Muscle layer of colon (tissue), 2 donors: ENCODE results near the gene PCDHA1.

ENCODE experiments used
- H3K27ac ChIP-seq: one replicate; pipeline ENCODE4 v1.7.0; 2013; ENCODE audit warnings: low read depth, mild to moderate bottlenecking, low read length, moderate library complexity
- H3K27me3 ChIP-seq, 2 donors: one replicate each; pipeline ENCODE4 v1.7.0; 2013; ENCODE audit warnings: low read length in 2 of 2, mild to moderate bottlenecking in 2 of 2; ENCODE audit not compliant: insufficient read depth in 2 of 2, control insufficient read depth in 1 of 2
- H3K36me3 ChIP-seq: one replicate; pipeline ENCODE4 v1.7.0; 2013; ENCODE audit warnings: mild to moderate bottlenecking, low read length; ENCODE audit not compliant: insufficient read depth
- H3K4me1 ChIP-seq: one replicate; pipeline ENCODE4 v1.7.0; 2013; ENCODE audit warnings: mild to moderate bottlenecking, low read length; ENCODE audit not compliant: insufficient read depth
- H3K4me3 ChIP-seq, 2 donors: one replicate each; pipeline ENCODE4 v1.7.0; 2013; ENCODE audit warnings: low read length in 2 of 2, low read depth in 1 of 2, mild to moderate bottlenecking in 1 of 2, moderate library complexity in 1 of 2
- H3K9ac ChIP-seq: one replicate; pipeline ENCODE4 v1.7.0; 2013; ENCODE audit warnings: low read length
- H3K9me3 ChIP-seq: one replicate; pipeline ENCODE4 v1.7.0; 2013; ENCODE audit warnings: mild to moderate bottlenecking, low read length
- donor health status: abdominal sarcoma.
- donor health status: Adenocarcinoma of cecum.

Gene PCDHA1

DNA sequence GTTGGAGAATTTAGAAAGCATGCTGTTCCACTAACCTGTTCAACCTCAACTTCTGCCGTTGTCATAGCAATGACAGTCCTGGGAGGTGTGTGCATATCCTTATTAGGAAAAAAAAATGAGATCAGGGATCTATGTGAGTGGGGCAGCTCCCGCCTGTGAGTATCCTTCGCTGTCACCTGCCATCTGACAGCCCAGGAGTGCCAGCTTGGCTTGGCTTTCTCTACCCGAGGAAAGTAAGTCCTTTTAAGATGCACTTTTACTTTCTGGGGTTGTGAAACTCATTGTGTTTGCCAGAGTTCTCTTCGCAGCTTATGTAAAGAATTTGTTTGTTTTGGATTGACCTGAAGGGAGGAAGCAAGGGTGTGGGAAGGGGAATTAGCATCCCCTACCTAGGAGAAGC, 202.2 kb downstream of the PCDHA1 start:
- H3K4me1 ChIP-seq, result no peaks in the 10 kb centered on the region
- H3K36me3 ChIP-seq, result no peaks in the 10 kb centered on the region
- no peaks in the 10 kb centered on the region for H3K27me3 ChIP-seq
- no peak overlapping the region for H3K27ac ChIP-seq
- no peaks in the 10 kb centered on the region for H3K9me3 ChIP-seq
- H3K9ac ChIP-seq, result no peak overlapping the region
- no peak overlapping the region for H3K4me3 ChIP-seq

DNA sequence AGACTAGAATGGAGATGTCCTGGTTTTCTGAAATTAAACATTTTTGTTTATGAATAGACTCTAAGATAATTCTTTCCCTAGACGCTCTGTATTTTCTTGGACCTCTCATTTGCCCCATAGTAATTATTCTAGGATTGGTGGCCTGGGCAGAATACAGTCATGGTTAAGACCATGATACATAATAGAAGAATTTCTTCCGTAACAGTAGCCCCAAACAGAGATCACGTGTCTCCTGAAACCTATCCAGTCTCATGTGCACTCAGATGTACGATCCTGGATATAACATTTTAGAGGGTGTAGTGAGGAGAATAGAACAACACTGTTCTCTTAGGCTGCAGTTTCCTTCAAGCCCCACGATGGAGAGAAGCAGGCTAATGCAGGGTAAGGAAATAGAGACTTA, 202.7 kb downstream of the PCDHA1 start:
- Histone ChIP-seq H3K9me3 (no peaks in the 10 kb centered on the region), H3K27ac (no peak overlapping the region), H3K9ac (no peak overlapping the region), H3K36me3 (no peaks in the 10 kb centered on the region), H3K4me1 (no peaks in the 10 kb centered on the region), H3K27me3 (no peaks in the 10 kb centered on the region), H3K4me3 (no peak overlapping the region)

DNA sequence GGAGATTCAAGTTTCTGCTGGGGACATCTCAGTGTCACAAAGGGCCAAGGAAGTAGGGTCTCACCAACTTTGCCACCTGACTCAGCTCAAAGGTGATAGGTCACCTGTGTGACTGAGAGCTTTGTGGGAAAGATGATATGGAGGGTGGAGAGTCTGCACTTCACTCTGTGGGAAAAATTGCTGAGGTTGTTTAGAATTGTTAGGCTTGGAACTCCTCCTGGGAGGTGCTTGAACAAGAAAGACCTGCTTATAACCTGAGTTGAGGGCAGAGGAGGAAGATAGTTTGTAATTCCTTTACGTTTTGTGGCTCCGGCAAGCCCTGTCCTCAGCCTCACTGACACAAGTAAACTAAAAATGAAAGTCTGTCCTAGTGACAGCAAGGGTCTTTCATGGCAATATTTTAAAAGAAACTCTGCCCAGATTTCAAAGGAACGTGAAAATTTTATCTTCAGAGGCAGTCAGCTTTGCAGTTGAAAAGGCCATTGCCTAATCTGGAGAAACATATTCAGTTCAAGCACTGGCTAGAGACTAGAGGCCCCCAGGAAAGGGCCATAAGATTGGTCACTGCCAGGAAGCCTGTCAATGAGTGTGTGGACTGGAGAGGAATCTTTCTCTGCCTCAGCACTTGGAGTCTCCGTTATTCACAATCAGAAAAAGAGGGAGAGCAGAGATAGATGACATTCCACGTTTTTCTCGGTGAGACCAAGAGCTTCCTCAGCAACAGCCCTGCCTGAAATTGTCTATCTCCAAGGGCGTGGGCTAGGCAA, 203.5 kb downstream of the PCDHA1 start:
- no peaks in the 10 kb centered on the region for H3K9me3 ChIP-seq
- H3K27ac ChIP-seq, result no peak overlapping the region
- H3K36me3 ChIP-seq, result no peaks in the 10 kb centered on the region
- H3K4me3 ChIP-seq, result no peak overlapping the region
- H3K9ac ChIP-seq, result no peak overlapping the region
- H3K4me1 ChIP-seq, result no peaks in the 10 kb centered on the region
- H3K27me3 ChIP-seq, result no peaks in the 10 kb centered on the region

DNA sequence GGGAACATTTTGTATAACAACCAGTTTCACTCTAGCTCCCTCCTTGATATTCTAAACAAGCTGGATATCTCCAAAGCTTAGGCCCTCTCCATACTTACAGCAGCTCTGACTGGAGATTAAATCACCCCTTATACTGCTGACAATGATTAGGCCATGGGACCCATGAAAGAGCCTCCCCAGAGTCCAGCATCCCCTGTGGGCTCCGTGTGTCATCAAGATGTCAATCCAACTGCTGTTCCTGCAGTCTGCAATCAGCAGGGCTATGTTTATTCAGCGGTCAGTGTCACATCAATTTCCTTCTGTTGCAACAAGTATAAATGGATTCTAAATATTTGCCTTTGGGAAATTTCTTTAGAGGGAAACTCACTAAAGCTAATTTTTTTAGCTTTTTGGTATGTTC, 206.9 kb downstream of the PCDHA1 start:
- no peaks in the 10 kb centered on the region for H3K9me3 ChIP-seq
- no peaks in the 10 kb centered on the region for H3K4me1 ChIP-seq
- H3K4me3 ChIP-seq, result no peak overlapping the region
- H3K27me3 ChIP-seq, result no peaks in the 10 kb centered on the region
- no peak overlapping the region for H3K9ac ChIP-seq
- H3K27ac ChIP-seq, result no peak overlapping the region
- H3K36me3 ChIP-seq, result no peaks in the 10 kb centered on the region

DNA sequence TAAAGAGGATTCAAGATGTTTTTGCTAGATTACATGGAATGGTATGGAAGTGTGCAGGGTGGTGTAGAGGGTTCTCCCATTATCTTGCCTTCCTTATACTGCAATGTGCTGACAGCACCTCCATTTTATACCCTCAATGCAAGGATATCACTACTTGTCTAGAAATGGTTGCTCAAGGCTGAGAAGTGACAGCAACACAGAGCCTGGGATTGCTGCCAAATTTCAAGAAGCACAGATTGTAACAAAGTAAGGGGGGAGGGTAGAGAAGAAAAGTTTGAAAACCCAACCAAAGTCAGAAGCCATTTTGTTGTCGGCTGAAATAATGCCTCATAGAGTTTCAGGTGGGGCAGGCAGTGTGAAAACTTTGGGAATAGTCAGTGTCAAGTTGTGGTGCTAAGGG, 210.1 kb downstream of the PCDHA1 start:
- no peak overlapping the region for H3K27ac ChIP-seq
- no peaks in the 10 kb centered on the region for H3K27me3 ChIP-seq
- no peaks in the 10 kb centered on the region for H3K36me3 ChIP-seq
- H3K9ac ChIP-seq, result no peak overlapping the region
- no peaks in the 10 kb centered on the region for H3K4me1 ChIP-seq
- H3K9me3 ChIP-seq, result no peaks in the 10 kb centered on the region
- H3K4me3 ChIP-seq, result no peak overlapping the region

DNA sequence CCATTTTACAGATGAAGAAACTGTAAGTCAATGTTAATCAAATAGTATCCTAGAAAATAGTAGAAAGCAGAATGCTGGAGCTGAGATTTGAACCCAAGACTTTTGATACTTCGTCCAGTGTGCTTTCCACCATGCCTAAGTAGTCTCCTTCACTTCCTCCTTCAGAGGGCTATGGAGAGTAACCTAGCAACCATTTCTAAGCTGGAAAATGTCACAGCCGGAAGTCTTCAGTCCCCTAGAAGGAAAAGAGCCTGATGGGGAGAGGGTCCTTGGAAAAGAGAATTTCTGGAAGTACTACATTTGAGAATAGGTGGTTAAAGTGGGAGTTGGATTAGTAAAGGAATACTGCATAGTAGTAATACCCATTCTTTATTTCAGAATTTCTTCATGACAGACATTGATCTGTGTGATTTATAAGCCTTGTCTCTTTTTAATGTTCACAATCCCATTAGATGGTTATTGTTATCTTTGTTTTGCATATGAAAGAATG, 213.0 kb downstream of the PCDHA1 start:
- Histone ChIP-seq H3K4me1 (peaks cover 11% of the 10 kb centered on the region), H3K27ac (no peak overlapping the region), H3K27me3 (no peaks in the 10 kb centered on the region), H3K4me3 (no peak overlapping the region), H3K9ac (no peak overlapping the region), H3K9me3 (no peaks in the 10 kb centered on the region), H3K36me3 (no peaks in the 10 kb centered on the region)

DNA sequence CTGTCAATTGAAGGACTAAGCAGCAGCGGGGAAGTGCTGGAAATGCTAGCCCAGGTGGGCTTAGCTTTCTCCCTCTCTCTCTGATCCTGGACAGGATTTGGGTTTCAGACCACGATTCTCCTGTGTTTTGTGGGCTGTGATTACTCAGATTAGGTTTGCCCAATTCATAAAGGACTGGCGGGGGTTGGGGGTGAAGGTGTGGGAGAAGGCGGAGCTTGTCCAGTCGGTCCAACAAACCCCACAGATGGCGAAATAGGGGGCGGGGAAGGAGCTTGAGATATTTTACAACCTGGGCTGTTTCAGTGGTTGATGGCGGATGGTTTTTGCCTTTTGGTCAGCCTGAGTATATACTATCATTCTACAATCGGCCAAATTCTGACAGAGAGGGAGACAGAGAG, 215.5 kb downstream of the PCDHA1 start:
- Histone ChIP-seq H3K4me1 (peaks cover 11% of the 10 kb centered on the region), H3K27me3 (no peaks in the 10 kb centered on the region), H3K9me3 (no peaks in the 10 kb centered on the region), H3K4me3 (no peak overlapping the region), H3K9ac (no peak overlapping the region), H3K27ac (no peak overlapping the region), H3K36me3 (no peaks in the 10 kb centered on the region)

DNA sequence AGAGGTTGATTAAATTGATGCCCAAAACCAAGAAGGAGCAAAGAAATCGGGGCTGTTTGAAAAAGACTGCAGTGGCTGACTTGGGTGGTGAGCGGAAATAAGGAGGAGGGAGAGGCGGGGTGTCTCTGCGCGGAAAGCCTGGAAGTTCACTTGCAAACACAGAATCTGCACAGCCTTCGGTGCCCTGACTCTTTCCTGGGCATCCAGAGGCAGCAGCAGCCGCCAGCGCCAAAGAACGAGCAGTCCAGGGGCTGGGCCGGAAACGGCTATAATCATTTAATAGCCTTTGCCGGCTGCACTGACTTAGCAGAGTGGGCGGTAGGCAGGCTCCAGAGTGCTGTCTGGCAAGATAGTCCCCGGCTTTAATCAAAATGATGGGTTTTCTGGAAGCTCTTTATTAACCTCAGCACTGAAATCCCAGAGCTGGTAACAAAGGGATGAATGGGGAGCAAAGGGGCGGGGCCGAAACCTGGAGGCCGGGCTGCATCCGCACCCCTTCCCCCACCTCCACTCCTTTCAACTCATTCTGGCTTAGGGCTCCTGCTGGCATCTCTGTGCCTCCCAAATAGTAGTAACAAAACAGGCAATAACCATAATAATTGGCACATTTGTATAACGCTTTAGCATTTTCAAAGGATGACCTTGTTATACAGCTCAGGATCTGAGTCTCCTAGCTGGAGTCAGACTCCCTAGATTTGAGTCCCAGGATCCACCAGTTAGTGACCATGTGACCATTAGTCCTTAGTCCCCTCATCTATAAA, 216.1 kb downstream of the PCDHA1 start:
- no peaks in the 10 kb centered on the region for H3K27me3 ChIP-seq
- H3K36me3 ChIP-seq, result no peaks in the 10 kb centered on the region
- H3K4me3 ChIP-seq, result no peak overlapping the region
- H3K27ac ChIP-seq, result no peak overlapping the region
- H3K9ac ChIP-seq, result no peak overlapping the region
- peaks cover 11% of the 10 kb centered on the region for H3K4me1 ChIP-seq
- H3K9me3 ChIP-seq, result no peaks in the 10 kb centered on the region

DNA sequence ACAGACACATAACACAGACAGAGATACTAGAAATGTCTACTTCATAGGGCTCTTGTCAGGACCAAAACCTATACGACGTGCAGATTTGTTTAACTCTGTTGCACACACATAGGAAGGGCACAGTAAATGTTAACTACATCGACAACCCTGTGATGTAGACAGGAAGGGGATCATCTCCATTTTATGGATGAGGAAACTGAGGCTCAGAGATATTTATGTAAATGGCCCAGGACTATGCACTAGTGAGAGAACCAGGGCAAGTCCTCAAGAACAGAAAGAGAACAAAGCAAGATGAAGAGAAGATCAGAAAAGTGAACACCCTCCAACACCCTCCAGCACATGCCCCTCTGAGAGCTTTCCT, 216.6 kb downstream of the PCDHA1 start:
- H3K9ac ChIP-seq, result no peak overlapping the region
- H3K4me1 ChIP-seq, result peaks cover 11% of the 10 kb centered on the region
- H3K36me3 ChIP-seq, result no peaks in the 10 kb centered on the region
- no peak overlapping the region for H3K4me3 ChIP-seq
- no peak overlapping the region for H3K27ac ChIP-seq
- H3K27me3 ChIP-seq, result no peaks in the 10 kb centered on the region
- no peaks in the 10 kb centered on the region for H3K9me3 ChIP-seq

DNA sequence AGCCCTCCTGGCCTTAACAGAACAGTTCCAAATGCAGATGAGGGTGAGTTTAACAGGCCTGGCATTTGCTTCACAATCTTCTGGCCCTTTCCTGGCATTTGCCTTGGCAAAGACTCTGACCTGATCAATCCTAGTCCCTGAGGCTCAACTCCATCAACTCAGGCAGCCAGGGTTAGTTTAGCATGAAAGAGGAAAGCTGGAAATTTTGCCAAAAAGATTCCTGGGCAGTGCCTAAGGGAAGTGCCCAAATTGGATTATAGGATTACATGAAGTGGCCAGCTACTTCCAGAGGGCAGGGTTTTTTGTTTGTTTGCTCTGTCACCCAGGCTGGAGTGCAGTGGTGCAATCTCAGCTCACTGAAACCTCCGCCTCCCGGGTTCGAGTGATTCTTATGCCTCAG, 217.1 kb downstream of the PCDHA1 start:
- no peaks in the 10 kb centered on the region for H3K36me3 ChIP-seq
- H3K4me3 ChIP-seq, result no peak overlapping the region
- no peak overlapping the region for H3K9ac ChIP-seq
- H3K27ac ChIP-seq, result no peak overlapping the region
- H3K27me3 ChIP-seq, result no peaks in the 10 kb centered on the region
- peaks cover 11% of the 10 kb centered on the region for H3K4me1 ChIP-seq
- H3K9me3 ChIP-seq, result no peaks in the 10 kb centered on the region

DNA sequence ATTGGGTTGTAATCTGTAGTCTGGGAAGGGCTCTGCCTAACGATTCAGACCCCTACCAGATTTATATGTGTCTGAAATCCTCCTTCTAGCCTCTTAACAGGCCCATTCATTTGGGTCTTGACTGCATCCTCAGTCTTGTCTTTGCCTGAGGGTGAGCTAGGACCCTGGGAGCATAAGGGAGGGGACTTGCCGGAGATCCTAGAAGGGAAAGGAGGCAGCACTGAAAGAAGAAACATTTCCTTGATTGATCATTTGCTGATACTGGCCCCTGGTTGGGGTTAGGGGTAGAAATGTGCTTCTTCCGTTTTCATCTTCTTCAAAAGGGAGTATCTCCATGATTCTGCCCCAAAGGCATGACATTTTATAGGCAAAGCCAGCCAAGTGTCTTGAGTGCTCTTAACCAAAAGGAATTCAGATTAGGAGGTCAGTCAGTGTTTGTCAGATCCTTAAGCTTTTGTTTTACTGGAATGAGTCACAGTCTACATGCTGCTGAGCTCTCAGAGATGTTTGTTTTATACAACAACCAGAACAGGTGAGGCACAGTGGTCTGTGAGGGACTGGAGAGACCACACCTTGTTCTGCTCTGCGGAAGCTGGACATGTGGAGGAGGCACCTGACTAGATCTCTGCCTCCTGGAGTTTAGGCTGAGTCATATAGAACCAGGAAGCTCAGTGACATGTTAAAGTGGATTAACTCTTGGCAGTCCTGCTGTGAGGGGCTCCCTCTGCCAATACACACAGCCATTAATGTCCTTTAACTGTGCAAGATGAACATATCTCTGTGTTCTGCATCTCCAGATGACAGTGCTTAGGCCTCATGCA, 218.1 kb downstream of the PCDHA1 start:
- H3K9ac ChIP-seq, result no peak overlapping the region
- no peak overlapping the region for H3K4me3 ChIP-seq
- H3K27me3 ChIP-seq, result no peaks in the 10 kb centered on the region
- H3K9me3 ChIP-seq, result no peaks in the 10 kb centered on the region
- H3K4me1 ChIP-seq, result peaks cover 11% of the 10 kb centered on the region
- no peaks in the 10 kb centered on the region for H3K36me3 ChIP-seq
- no peak overlapping the region for H3K27ac ChIP-seq
